GM21423 (cell line): Measurements from ENCODE around the gene RMND5B.

Experiments
- ATAC-seq: cut with Tn5 transposase; IDR thresholded peaks from one replicate; pipeline ENCODE4 v1.9.1; 2021; ENCODE audit warnings: mild to moderate bottlenecking, moderate library complexity; ENCODE audit not compliant: unreplicated experiment

The RMND5B gene

DNA sequence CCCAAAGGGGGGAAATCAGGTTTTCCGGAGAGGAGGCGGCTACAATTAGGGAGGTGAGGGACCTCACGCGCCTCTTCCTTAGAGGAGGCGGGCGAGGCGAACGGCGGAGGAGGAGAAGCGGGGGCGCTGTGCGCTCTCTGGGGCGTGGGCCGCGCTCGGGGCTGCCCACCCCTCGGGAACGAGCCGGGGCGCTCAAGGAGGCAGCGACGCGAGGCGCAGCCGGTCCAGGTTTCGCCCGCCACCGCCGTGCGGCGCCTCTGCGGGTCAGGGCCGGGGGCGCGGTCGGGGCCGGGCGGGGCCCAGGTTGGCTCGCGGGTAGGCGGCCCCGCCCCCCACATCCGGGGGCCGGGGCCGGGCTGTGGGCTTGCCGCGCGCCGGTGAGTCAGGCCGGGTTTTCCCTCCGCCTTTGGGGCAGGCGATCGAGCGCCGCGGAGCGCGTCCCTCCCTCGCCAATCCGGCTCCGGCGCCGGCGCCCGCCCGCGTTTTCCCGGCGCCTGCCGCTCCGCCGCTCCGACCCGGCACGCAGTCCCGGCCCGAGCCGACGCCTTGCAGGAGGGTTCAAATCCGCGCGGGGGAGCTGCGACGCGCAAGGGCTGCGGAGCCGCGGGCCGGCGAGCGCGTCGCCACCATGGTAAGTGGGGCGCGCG, 17.6 kb upstream of the RMND5B start, which contains the start of gene N4BP3:
TSS of gene N4BP3 (plus strand) at position 392 of the 647 bp plus-strand sequence. CDS start 6,052 bp downstream, outside the sequence.
- peak; percentile 50 for ATAC-seq

DNA sequence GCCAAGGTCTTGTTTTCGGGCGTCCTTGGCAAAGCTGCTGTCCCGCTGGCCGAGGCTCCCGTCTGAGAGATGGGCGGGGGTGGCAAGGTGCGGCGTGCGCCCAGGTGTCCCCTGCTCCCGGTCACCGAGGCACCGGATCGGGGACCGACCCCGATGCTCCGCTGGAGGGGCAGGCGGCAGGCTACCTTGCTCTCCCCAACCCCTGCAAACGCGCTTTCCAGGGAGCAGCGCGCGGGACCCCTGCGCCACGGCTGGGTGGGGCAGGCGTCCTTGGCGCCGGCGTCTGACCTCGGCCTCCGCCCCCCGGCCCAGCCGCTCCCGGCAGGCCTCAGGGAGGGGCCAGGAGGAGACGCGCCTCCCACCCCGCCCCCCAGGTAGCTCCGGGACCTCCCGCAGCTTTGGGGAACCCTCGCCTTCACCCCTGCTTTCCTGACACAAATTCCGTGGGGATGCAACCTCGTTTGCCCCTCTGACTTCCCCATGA, 16.9 kb upstream of the RMND5B start:
- no peak for ATAC-seq

DNA sequence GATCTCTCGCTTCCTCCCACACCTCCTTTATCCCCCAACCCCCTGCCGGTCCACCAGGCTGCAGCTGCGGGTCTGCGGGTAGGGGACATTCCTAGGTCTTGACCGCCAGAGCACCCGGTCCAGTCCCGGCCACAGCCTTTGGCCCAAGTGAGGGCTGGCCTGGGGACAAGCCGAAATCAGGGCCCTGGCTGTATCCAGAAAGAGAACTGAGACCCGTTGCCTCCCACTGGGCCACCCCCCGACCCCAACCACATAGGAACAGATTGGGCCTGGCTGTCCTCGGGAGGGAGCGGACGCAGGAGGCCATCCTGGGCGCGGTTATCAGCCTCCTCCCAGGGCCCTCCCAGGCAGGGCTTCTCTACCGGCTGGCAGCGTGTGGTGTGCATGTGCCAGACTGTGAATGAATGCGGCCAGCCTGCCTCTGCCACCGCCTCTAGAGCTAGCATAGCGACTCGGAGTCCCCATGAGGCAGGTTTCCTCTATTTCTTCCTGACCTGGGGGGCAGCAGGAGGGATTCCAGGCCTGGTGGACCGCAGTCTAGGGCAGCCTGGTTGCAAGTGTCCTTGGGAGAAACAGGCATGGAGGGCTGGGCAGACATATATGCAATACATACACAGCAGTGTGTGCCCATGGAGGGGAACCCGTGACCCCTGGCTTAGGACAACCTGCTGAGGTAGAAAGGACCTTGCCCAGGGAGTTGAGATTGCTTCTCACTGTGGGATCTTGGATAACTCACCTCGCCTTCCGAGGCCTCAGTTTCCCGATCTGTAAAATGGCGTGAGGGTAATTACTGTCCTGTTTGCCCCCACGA, 16.3 kb upstream of the RMND5B start:
- ATAC-seq: no peak

DNA sequence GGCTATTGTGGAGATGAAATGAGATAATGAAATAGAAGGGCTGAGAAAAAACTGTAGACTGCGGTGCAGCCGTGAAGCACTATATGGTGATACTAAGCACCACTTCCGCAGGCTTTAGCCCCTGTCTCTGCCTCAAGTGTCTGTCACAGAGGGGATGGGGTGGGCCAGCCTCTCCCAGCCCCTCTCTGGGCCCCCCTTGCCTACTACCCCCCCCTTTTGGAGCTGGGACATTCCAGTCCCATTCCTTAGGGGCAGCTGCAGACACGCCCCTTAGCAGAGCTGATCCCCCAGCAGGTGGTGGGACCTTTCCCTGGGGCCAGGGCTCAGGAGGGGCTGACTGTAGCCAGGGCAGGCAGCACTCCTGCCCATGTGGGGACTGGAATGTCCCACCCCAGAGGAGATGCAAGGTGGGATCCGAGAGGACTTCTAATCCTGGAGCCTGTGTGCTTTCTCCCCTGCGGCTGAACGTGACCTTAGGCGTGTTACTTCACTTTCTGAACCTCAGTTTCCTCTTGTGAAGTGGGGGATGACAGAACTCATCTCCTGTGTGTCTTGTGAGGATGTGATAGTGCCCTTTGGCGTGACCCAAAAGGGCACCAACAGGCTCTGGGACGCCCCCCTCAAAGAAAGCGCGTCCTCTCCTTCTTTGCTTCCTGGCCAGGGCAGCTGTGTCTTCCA, 15.5 kb upstream of the RMND5B start:
- no peak for ATAC-seq

DNA sequence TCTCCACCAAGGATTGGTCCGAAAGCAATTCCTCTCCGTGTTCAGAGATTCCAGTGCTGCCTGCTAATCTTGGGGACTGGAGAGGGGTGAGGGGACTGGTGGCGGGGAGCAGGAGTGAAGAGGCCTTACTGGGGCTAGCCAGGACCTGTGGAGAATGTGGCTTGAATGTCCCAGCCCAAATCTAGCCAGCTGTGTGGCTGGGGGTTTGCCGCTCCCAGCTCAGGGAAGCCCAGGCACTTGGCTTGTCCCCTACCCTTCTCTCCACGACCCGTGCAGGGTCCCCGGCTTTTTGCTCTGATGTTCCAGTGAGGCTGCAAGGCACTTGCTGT, 15.0 kb upstream of the RMND5B start:
- ATAC-seq: no peak

DNA sequence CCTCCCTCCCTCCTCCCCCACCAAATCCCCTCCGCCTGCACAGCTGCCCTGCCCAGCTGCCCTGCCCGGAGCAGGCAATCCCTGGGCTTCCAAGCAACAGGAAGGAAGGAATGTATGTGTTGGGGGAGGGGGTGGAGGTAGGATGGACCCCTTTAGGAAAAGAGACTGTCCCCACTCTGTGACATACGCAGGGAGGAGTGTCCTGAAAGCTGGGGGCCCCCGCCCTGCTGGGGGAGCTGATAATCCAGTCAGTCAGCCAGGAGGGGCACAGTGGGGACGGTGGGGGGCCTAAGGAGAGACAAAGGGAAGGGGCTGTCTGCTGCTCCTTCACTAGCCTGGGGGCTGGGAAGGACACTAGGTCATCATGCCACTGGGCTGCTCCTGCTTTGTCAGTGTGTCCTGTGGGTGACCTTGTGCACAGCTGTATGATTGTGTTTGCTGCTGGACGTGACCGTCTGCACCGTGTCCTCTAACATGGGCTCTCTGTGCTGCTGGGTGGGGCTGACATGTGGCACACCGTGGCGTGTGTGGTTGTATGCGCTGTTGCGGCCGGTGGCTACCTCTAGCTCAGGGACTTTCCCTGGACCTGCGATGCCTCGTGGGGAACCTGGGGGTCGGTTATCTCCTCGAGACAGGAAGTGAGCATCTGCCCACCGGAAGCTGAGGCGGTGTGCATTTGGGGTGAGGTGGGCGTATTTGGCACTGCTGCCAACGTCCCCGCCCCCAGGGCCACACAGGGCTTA, 14.5 kb upstream of the RMND5B start:
- peak; percentile 32 for ATAC-seq

DNA sequence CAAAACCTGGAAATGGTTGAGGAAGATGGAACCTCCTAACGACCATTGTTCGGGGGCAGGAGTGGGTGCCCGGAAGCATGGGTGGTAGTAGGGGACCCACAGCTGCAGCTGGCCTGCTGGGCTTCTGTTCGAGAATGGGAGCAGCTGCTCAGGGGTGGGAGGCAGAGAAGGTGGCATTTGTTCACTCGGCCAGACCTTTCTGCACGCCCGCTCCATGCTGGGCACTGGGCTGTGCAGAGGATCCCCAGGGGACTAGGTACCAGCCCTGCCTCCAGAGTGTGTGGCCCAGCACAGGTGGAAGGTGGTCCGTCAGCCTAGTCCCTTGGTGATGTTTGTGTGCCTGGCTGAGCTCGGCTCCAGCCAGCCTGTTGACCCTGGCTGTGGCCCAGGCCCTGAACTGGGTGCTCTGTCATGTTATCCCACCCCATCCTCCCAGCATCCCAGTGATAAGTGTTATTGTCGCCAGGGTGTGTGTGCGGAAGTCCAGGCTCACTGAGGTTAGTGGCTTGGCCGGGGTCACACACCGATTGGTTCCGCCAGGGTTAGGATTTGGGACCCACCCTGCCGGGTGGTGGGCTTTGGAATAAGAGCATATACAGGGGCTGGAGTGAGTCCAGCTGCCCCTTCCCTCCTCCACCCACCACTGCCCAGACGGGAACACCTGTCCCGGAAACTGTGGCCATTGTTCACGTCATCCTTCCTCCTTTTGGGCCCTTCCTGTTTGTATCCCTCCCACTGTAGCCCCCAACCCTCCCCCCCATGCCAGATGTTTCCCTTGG, 12.7 kb upstream of the RMND5B start:
- ATAC-seq: no peak

DNA sequence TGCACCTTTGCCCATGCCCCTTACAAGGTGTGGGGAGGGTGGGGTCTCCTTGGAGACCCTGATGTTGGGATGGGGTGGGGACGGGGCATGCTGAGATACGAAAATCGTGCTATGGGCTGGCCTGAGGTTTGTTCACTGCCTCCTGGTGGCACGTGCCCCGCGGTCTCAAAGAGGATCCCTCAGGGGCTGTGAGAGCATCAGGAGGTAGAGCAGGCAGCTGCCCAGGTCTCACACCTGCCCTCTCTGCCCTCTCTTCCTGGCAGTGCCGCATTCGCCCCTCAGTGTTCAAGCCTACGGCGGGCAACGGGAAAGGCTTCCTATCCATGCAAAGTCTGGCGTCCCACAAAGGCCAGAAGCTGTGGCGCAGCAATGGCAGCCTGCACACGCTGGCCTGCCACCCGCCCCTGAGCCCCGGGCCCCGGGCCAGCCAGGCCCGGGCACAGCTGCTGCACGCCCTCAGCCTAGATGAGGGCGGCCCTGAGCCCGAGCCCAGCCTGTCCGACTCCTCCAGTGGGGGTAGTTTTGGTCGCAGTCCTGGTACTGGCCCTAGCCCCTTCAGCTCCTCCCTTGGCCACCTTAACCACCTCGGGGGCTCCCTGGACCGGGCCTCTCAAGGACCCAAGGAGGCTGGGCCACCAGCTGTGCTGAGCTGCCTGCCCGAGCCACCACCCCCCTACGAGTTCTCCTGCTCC, 10.8 kb upstream of the RMND5B start:
- no peak for ATAC-seq

DNA sequence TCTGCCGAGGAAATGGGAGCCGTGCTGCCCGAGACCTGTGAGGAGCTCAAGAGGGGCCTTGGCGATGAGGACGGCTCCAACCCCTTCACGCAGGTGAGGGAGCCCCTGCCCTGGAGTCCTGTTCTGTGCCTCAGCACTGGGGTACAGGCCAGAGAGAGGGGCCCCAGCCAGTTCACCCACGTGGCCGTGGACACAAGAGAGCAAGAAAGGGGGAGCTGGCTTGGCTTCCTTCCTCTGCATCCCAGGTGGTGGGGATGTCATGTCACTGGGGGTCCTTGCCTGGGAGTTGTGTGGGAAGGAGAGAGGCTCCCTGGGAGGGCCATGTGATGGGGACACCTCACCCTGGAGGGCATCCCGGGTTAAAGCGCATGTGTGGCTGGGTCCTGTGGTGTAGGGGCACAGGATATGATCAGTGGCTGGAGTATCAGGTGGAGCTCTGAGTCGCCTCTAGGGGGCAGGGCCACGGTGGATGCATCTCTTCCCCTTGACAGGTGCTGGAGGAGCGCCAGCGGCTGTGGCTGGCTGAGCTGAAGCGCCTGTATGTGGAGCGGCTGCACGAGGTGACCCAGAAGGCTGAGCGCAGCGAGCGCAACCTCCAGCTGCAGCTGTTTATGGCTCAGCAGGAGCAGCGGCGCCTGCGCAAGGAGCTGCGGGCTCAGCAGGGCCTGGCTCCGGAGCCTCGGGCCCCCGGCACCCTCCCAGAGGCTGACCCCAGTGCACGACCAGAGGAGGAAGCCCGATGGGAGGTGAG, 10.0 kb upstream of the RMND5B start:
- ATAC-seq: peak; percentile 71

DNA sequence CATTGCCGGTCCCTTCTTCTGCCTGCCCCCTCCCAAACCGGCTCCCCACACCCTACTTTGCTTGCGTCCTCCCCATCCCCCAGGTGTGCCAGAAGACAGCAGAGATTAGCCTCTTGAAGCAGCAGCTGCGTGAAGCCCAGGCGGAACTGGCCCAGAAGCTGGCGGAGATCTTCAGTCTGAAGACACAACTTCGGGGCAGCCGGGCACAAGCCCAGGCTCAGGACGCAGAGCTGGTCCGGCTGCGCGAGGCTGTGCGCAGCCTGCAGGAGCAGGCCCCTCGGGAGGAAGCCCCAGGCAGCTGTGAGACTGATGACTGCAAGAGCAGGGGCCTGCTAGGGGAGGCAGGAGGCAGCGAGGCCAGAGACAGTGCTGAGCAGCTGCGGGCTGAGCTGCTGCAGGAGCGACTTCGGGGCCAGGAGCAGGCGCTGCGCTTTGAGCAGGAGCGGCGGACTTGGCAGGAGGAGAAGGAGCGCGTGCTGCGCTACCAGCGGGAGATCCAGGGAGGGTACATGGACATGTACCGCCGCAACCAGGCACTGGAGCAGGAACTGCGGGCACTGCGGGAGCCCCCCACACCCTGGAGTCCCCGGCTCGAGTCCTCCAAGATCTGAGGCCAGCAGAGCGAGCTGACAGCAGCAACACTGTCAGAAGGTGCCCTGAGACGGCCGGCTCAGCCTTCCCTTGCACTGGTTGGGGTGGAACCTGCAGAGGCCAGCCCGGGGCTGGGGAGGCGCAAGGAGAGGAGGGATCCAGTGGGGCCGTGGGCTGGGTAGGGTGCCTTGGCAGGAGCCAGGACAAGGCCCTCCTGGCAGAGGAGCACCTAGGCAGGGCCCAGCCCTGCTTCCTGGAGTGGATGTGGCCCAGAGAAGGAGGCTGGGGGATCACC, 9.2 kb upstream of the RMND5B start:
- ATAC-seq: no peak

DNA sequence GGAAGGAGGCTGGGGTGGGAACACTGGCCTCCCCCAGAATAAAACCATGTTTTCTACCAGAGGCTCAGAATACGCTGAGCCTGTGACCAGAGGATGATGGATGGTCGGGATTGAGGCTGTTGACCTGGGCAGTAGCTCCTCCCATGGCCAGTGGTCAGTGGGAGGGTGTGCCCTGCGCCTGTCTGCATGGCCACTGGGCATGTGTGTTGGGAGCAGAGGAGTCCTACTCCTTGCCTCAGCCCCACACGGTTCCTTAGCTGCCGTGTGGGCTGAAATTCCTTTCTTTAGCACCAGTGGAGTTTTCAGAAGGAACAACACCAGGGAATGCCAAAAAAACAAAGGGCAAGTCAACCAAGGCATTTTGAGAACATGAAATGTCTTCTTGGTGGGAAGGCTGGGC, 8.5 kb upstream of the RMND5B start:
- no peak for ATAC-seq

DNA sequence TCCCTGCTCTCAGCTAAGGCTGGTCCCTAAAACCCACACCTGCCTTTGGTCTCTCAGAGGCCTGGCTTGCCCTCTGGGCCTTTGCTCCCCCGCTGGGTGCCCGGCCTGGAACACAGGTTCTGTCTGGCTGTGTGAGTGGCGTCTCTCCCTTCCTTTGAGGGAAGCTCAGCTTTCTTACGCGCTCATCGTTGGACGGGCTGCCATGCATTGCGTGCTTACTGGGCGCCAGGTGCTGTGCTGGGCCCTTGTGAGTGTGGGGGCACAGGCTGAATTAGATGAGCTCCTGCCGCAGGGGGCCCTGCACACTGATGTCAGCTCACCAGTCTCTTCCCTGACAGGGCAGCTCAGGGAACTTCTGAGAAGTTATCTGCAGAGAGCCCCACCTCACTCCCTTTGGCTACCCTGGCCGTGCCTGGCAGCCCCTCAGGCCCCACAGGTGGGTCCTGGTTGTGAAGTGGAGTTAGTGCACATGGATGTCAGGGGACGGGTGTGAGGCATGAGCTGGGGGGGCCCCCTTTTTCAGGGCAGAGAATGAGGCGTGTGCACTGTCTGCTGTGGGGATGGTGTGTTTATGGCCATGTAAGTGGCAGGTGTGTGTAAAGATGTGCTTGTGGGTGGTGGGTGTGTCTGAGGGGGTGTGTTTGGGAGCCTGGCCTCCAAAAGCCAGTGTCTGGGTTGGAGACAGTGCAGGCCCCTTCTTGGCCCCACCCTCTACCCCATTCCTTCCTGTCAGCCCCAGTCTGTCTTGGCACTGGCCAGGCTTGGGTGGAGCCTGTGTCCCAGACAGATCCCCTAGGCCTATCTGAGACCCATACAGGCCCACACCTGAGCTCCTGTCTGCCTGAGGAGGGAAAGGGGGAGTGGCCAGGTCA, 7.5 kb upstream of the RMND5B start:
- no peak for ATAC-seq

DNA sequence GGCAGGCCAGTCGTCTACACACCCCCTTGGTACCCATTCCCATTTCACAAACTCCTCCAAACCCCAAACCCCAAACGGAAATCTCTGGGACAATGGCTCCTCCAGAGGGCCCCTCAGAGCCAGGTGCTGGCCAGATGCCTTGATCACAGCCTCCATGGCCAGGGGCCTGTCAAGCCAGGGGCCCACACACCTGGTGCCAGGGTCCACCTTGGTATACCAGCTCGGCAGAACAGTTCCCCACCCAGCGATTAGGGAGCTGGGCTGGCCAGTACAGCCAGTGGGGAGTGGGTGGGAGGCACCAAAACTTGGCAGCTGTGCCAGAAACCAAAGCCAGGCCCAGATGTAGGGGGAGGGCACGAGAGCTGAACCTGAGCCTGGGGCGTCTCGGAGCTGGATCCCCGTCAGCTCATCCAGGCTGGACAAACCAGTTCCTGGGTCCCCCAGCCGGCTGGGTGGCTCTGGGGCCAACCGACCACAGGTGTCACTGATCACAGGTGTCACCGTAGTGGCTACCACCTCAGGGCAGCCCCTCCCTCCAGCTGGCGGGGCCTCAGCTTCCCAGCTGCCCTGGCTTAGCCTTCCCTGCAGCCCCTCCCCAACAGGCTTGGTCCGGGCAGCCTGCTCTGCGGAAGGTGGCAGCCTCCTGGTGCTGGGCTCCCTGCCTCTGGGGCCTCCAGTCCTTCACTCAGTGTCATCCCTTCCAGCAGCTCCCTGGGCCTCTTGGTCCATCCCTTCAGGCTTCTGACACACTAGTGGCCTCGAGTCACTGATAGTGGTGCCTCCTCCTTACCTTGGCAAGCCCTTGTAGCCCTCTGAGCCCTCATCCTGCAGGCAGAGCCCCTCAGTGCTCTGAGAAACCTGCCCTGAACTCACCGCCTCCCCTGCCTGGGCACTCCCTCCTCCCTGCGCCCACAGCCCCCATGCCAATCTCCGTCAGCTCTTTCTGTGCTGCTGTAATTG, 6.6 kb upstream of the RMND5B start:
- ATAC-seq: no peak

DNA sequence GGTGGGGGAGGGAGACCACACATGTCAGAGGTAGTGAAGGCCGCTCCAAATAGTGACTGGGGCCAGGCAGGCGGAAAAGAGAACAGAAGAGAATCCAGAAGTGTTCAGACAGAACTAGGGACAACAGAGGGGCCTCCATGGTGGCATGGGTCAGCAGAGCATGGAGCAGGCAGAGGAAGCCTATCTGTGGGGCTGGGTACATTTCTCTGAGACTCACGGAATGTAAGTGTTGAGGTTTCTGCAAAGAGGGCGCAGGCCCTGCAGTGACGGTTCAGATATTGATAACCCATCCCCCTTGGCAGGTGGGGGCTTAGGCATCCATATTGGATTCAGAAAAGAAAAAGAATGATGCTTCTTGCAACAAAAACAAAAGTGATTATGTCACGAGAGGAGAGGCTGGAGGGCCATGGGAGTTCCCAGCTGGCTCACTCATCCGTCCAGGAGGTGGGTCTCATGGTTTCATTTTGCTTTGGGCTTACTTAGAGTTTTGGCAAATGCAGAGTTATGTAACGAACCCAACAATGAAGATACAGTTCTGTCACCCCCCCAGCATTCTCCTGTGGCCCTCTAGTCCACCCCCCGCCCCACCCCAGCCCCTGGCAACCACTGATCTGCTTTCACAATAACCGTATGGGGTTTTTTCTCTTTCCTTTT, 5.4 kb upstream of the RMND5B start:
- no peak for ATAC-seq

DNA sequence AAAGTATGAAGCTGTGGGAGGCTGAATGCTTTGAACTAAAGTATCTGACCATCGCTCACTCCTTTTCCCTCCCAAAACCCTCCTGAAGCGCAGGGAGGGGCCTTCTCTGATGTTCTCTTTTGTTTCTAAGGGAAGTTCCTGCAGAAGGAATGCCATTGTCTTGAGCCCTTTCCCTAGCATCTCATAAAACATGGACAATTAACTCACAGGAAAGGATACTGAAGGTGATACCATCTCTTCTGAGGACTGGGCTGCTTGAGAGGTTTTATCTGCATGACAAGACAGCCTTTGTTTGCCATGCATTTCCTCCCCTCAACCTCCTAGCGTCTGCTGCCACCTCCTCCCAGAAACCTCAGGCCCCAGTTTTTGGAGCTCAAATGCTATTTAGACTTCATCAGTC, 4.3 kb upstream of the RMND5B start:
- ATAC-seq: no peak
